H1 (cell line): ENCODE data around the gene SPTBN5. TPM values are rescaled to one million over a fixed set of nuclear protein-coding genes. Genes with fewer than 3 reads are reported as not detected.

Experiments
- CTCF ChIA-PET: fragments of 300-600 bp; sonication (Branson Sonifier 250); formaldehyde crosslinking; loops from one replicate; lab custom pipeline; 2021; ENCODE audit not compliant: partially characterized antibody; lab: Charles Lee
- POLR2A ChIA-PET: fragments of 300-600 bp; sonication (Branson Sonifier 250); formaldehyde crosslinking; loops from one replicate; lab custom pipeline; 2021; ENCODE audit warnings: inconsistent platforms; ENCODE audit not compliant: partially characterized antibody; lab: Charles Lee
- DNase-seq, 2 experiments: peaks; one replicate each; pipeline versions ENCODE4 v3.0.0 to v3.0.0-alpha.2; 2010 to 2022; ENCODE audit warnings: low spot score in 2 of 2, low read depth in 1 of 2, mixed read lengths in 1 of 2
- FAIRE-seq: peaks from 2 replicates; lab custom pipeline; 2011; peaks lifted over from hg19 to GRCh38; lab: Jason Lieb, UNC
- H2AFZ ChIP-seq: 2 replicates; pipeline ENCODE4 v1.8.1; 2012; ENCODE audit warnings: low read length, inconsistent platforms
- H2AK5ac ChIP-seq: 2 replicates; pipeline ENCODE4 v1.6.1; 2013; ENCODE audit warnings: low read depth, low read length
- H2BK120ac ChIP-seq: replicated peaks from 2 replicates; pipeline ENCODE3; 2013; ENCODE audit warnings: low read depth, low read length, inconsistent platforms
- H2BK12ac ChIP-seq: 2 replicates; pipeline ENCODE4 v1.6.1; 2013; ENCODE audit warnings: low read depth, low read length
- H2BK15ac ChIP-seq: 2 replicates; pipeline ENCODE4 v1.6.1; 2013; ENCODE audit warnings: low read length
- H2BK20ac ChIP-seq: 2 replicates; pipeline ENCODE4 v1.6.1; 2013; ENCODE audit warnings: low read length
- H2BK5ac ChIP-seq: 2 replicates; pipeline ENCODE4 v1.6.1; 2013; ENCODE audit warnings: low read depth, low read length
- H3K14ac ChIP-seq: 2 replicates; pipeline ENCODE4 v1.6.1; 2013; ENCODE audit warnings: inconsistent platforms; ENCODE audit not compliant: insufficient read length
- H3K18ac ChIP-seq: 2 replicates; pipeline ENCODE4 v1.6.1; 2013; ENCODE audit warnings: low read length; ENCODE audit errors: extremely low read depth
- H3K23ac ChIP-seq: 2 replicates; pipeline ENCODE4 v1.6.1; 2013; ENCODE audit warnings: inconsistent platforms; ENCODE audit not compliant: insufficient read length
- H3K23me2 ChIP-seq: 2 replicates; pipeline ENCODE4 v1.6.1; 2013; ENCODE audit warnings: low read depth, low read length
- H3K27ac ChIP-seq: 2 replicates; pipeline ENCODE4 v1.6.1; 2011; ENCODE audit warnings: low read depth, low read length, inconsistent platforms
- H3K27me3 ChIP-seq, 4 experiments: replicated peaks in 1 of 4; 1 replicate in 1 of 4; 2 replicates in 3 of 4; pipeline versions ENCODE4 v1.6.1 to v1.8.1; 2011 to 2013; ENCODE audit warnings: low read length in 3 of 4, mild to moderate bottlenecking in 3 of 4, inconsistent platforms in 2 of 4, mixed read lengths in 2 of 4, moderate library complexity in 1 of 4; ENCODE audit not compliant: control insufficient read depth in 3 of 4, insufficient read depth in 3 of 4; ENCODE audit errors: extremely low read depth in 1 of 4
- H3K36me3 ChIP-seq, 4 experiments: 2 replicates each; pipeline versions ENCODE4 v1.6.1 to v1.8.1; 2011 to 2013; ENCODE audit warnings: mild to moderate bottlenecking in 4 of 4, low read length in 3 of 4, moderate library complexity in 2 of 4, control low read depth in 1 of 4, inconsistent platforms in 1 of 4; ENCODE audit not compliant: insufficient read depth in 4 of 4, control insufficient read depth in 2 of 4
- H3K4ac ChIP-seq: replicated peaks from 2 replicates; pipeline ENCODE3; 2013; ENCODE audit warnings: low read length, low read depth, mixed read lengths, inconsistent platforms; ENCODE audit not compliant: insufficient read length
- H3K4me1 ChIP-seq, 4 experiments: replicated peaks in 1 of 4; 1 replicate in 1 of 4; 2 replicates in 3 of 4; pipeline versions ENCODE4 v1.6.1 to v1.8.1; 2011 to 2013; ENCODE audit warnings: low read length in 3 of 4, inconsistent platforms in 2 of 4, mixed read lengths in 1 of 4; ENCODE audit not compliant: insufficient read depth in 4 of 4, control insufficient read depth in 3 of 4
- H3K4me2 ChIP-seq, 2 experiments: 2 replicates each; pipeline versions ENCODE4 v1.6.1 to v1.8.1; 2011 to 2013; ENCODE audit warnings: low read depth in 2 of 2, low read length in 2 of 2, control low read depth in 1 of 2, inconsistent platforms in 1 of 2, mild to moderate bottlenecking in 1 of 2; ENCODE audit not compliant: insufficient read depth in 1 of 2
- H3K4me3 ChIP-seq, 4 experiments: fragments of 200-600, 300-600 bp in 1 of 4; sonication (generic), shearing (Covaris generic), sonication (Bioruptor Twin) in 1 of 4; 2 replicates each; pipeline versions ENCODE4 v1.5.1 to v1.8.1; 2011 to 2016; ENCODE audit warnings: low read length in 4 of 4, low read depth in 3 of 4, control low read depth in 2 of 4, inconsistent platforms in 2 of 4, mild to moderate bottlenecking in 2 of 4, mixed read lengths in 1 of 4, moderate library complexity in 1 of 4; ENCODE audit not compliant: insufficient read depth in 2 of 4; ENCODE audit errors: extremely low read depth in 1 of 4
- H3K56ac ChIP-seq: replicated peaks from 2 replicates; pipeline ENCODE3; 2013; ENCODE audit warnings: low read depth, mild to moderate bottlenecking, mixed read lengths, low read length, inconsistent platforms; ENCODE audit not compliant: insufficient read length
- H3K79me1 ChIP-seq: 2 replicates; pipeline ENCODE4 v1.6.1; 2013; ENCODE audit warnings: low read depth, low read length, control low read depth
- H3K79me2 ChIP-seq, 2 experiments: 2 replicates each; pipeline versions ENCODE4 v1.6.1 to v1.8.1; 2012 to 2013; ENCODE audit warnings: low read length in 2 of 2, mild to moderate bottlenecking in 2 of 2, inconsistent platforms in 1 of 2; ENCODE audit not compliant: insufficient read depth in 2 of 2, control insufficient read depth in 1 of 2
- H3K9ac ChIP-seq, 4 experiments: replicated peaks in 1 of 4; 1 replicate in 1 of 4; 2 replicates in 3 of 4; pipeline versions ENCODE4 v1.6.1 to v1.8.1; 2011 to 2013; ENCODE audit warnings: low read depth in 3 of 4, low read length in 3 of 4, control low read depth in 2 of 4, mild to moderate bottlenecking in 2 of 4, moderate library complexity in 2 of 4, inconsistent platforms in 1 of 4; ENCODE audit errors: extremely low read depth in 1 of 4
- H3K9me3 ChIP-seq, 2 experiments: 2 replicates each; pipeline versions ENCODE4 v1.6.1 to v1.8.1; 2012 to 2013; ENCODE audit warnings: mild to moderate bottlenecking in 2 of 2, moderate library complexity in 2 of 2, control low read depth in 1 of 2, inconsistent platforms in 1 of 2, low read depth in 1 of 2, low read length in 1 of 2, mixed read lengths in 1 of 2; ENCODE audit not compliant: insufficient read depth in 2 of 2
- H4K20me1 ChIP-seq, 2 experiments: replicated peaks in 1 of 2; 2 replicates each; pipeline versions ENCODE3 to v1.8.1; 2011 to 2013; ENCODE audit warnings: inconsistent platforms in 2 of 2, low read length in 2 of 2, mild to moderate bottlenecking in 1 of 2; ENCODE audit not compliant: insufficient read depth in 2 of 2, control insufficient read depth in 1 of 2
- H4K5ac ChIP-seq: 2 replicates; pipeline ENCODE4 v1.6.1; 2013; ENCODE audit warnings: low read length, low read depth, mixed read lengths, inconsistent platforms; ENCODE audit not compliant: insufficient read length
- H4K8ac ChIP-seq: 2 replicates; pipeline ENCODE4 v1.8.0; 2013; ENCODE audit warnings: mild to moderate bottlenecking, moderate library complexity, low read length, inconsistent platforms; ENCODE audit not compliant: insufficient read depth; ENCODE audit errors: extremely low read depth
- H4K91ac ChIP-seq: replicated peaks from 2 replicates; pipeline ENCODE3; 2013; ENCODE audit warnings: low read length, mixed read lengths, inconsistent platforms; ENCODE audit not compliant: insufficient read length
- BACH1 ChIP-seq: IDR thresholded peaks from 2 replicates; pipeline ENCODE4 v1.6.1; 2012; ENCODE audit warnings: low read length, improper control_type of control experiment
- CHD1 ChIP-seq: IDR thresholded peaks from 2 replicates; pipeline ENCODE4 v1.6.1; 2012; ENCODE audit warnings: low read depth, low read length, improper control_type of control experiment
- CREB1 ChIP-seq: IDR thresholded peaks from 2 replicates; pipeline ENCODE4 v1.6.1; 2012; ENCODE audit warnings: inconsistent platforms
- FOSL1 ChIP-seq: IDR thresholded peaks from 2 replicates; pipeline ENCODE4 v1.6.1; 2011; ENCODE audit warnings: mild to moderate bottlenecking, low read depth, low read length, moderate library complexity; ENCODE audit not compliant: insufficient read depth
- GABPA ChIP-seq: IDR thresholded peaks from 2 replicates; pipeline ENCODE4 v1.6.1; 2011; ENCODE audit warnings: mild to moderate bottlenecking, low read length, moderate library complexity, borderline replicate concordance; ENCODE audit not compliant: insufficient read depth
- JUND ChIP-seq: IDR thresholded peaks from 2 replicates; pipeline ENCODE4 v1.6.1; 2011; ENCODE audit warnings: mild to moderate bottlenecking, improper control_type of control experiment, low read length
- MAFK ChIP-seq: IDR thresholded peaks from 2 replicates; pipeline ENCODE4 v1.6.1; 2012; ENCODE audit warnings: low read depth, mild to moderate bottlenecking, improper control_type of control experiment, low read length
- PHF8 ChIP-seq: fragments of 200-600 bp; sonication (generic); conservative IDR thresholded peaks from 2 replicates; pipeline ENCODE4 v1.7.1; 2012; ENCODE audit warnings: low read depth, mild to moderate bottlenecking, inconsistent platforms, low read length, moderate library complexity
- RAD21 ChIP-seq, 2 experiments: IDR thresholded peaks in 1 of 2; conservative IDR thresholded peaks in 1 of 2; 2 replicates each; pipeline ENCODE4 v1.6.1; 2011; ENCODE audit warnings: low read depth in 2 of 2, low read length in 2 of 2, improper control_type of control experiment in 1 of 2, inconsistent platforms in 1 of 2, mild to moderate bottlenecking in 1 of 2, moderate library complexity in 1 of 2
- SP4 ChIP-seq: IDR thresholded peaks from 2 replicates; pipeline ENCODE4 v1.6.1; 2012; ENCODE audit warnings: low read length, inconsistent platforms
- TEAD4 ChIP-seq: IDR thresholded peaks from 2 replicates; pipeline ENCODE4 v1.6.1; 2012; ENCODE audit warnings: low read depth, low read length, inconsistent platforms, mixed read lengths
- WGBS, 2 experiments: shearing (Covaris generic) in 1 of 2; methylation state at CpG; one replicate each; pipeline versions ENCODE4 v1.1.6 to v1.1.7; 2013 to 2015; ENCODE audit warnings: low lambda C conversion rate in 2 of 2, mixed read lengths in 2 of 2, inconsistent platforms in 1 of 2, low coverage in 1 of 2, missing lambda C conversion rate in 1 of 2; ENCODE audit not compliant: insufficient replicate concordance in 2 of 2, insufficient coverage in 1 of 2, insufficient read length in 1 of 2; ENCODE audit errors: extremely low coverage in 1 of 2, missing lambda C conversion rate in 1 of 2; 5-methylcytosine and 5-hydroxymethylcytosine counted together
- polyA plus RNA-seq, 7 experiments: library from polyadenylated mRNA; depleted of rRNA in 3 of 7; stranded (reverse) in 5 of 7; unstranded in 2 of 7; fragments of >200 nt in 5 of 7; fragments of 200-250 nt in 2 of 7; gene quantifications; 1 replicate in 5 of 7; 2 replicates in 1 of 7; 4 replicates in 1 of 7; pipeline versions ENCODE4 v1.2.1 to v1.2.3, GENCODE V29; 2011 to 2013; ENCODE audit warnings: missing spikeins in 2 of 7, mixed read lengths in 2 of 7
- total RNA-seq: library from RNA; stranded (reverse); fragmentation: NEBNext Ultra II Directional; extraction: Animal tissue kit (Norgen Biotek cat#: 25700); gene quantifications from 2 replicates; pipeline ENCODE4 v1.2.1, GENCODE V29; 2021

The SPTBN5 gene
- total and polyA plus RNA-seq, 2 of the 8 experiments (the other 6 are each of a cell fraction or from before 2014, with no cell fraction given), result 0.32 to 0.84 TPM

GRCh38 chr15:41904541-41905005, 10.7 kb upstream of the SPTBN5 start:
- H3K36me3 ChIP-seq, result peaks cover 9 to 27% (median 22%) of the 10 kb centered on the region in 4 experiments; a peak in 7 of 8 replicates
- no peak overlapping the region for H4K91ac ChIP-seq
- POLR2A ChIA-PET, result interaction anchor here (1.0 to 1.5 kb wide), 2 partner anchors 9 to 130 kb away, joined by 3 to 4 read pairs; partner anchors contain the start of gene MAPKBP1
- H2BK15ac ChIP-seq, result no peak overlapping the region
- H3K79me2 ChIP-seq, result no peaks in the 10 kb centered on the region; a peak in 1 of 4 replicates
- H3K56ac ChIP-seq, result no peak overlapping the region
- no peak overlapping the region for H2AFZ ChIP-seq
- no peak overlapping the region for H2BK12ac ChIP-seq
- CTCF ChIA-PET, result interaction anchor here (0.7 to 11.0 kb wide), 56 partner anchors 9 to 528 kb away, joined by 3 to 105 read pairs (median 5); partner anchors contain the start of gene MAPKBP1
- no peak overlapping the region for H2AK5ac ChIP-seq
- H3K18ac ChIP-seq, result no peak overlapping the region
- H3K9ac ChIP-seq, result no peak overlapping the region
- H3K23me2 ChIP-seq, result peaks cover 2% of the 10 kb centered on the region; the same call in 1 of the 2 replicates
- no peaks in the 10 kb centered on the region for H3K79me1 ChIP-seq
- H3K14ac ChIP-seq, result no peak overlapping the region
- 38% methylated on average over 6 of the region's 6 CpGs; no CpG with 5 or more reads in 1 of the 2 experiments for WGBS, 2 experiments
- no peaks in the 10 kb centered on the region; a peak in 1 of 7 replicates for H3K27me3 ChIP-seq
- no peak overlapping the region for H3K4me3 ChIP-seq
- H3K4me2 ChIP-seq, result no peak overlapping the region
- peaks cover 0 to 4% (median 2%) of the 10 kb centered on the region in 4 experiments; a peak in 1 of 7 replicates for H3K4me1 ChIP-seq
- no peaks in the 10 kb centered on the region for H3K9me3 ChIP-seq
- H3K4ac ChIP-seq, result no peak overlapping the region
- no peak overlapping the region for H2BK20ac ChIP-seq
- no peak overlapping the region for H4K5ac ChIP-seq
- H4K20me1 ChIP-seq, result peaks cover 0 to 25% of the 10 kb centered on the region in 2 experiments
- peak; percentile 96 for FAIRE-seq
- H3K27ac ChIP-seq, result no peak overlapping the region
- no peak overlapping the region for H3K23ac ChIP-seq
- H2BK5ac ChIP-seq, result no peak overlapping the region
- H2BK120ac ChIP-seq, result no peak overlapping the region
- peak; percentile 50 to 87 for DNase-seq
- H4K8ac ChIP-seq, result no peak overlapping the region
- TF ChIP-seq GABPA (peak; percentile 51; the same call in 1 of the 2 replicates), SP4 (0 out of 2 replicates have a peak, but pooled peaks have one; percentile 50), MAFK (peak; percentile 89), PHF8 (no peak), RAD21 (IDR thresholded peaks at IDR 0.05 in 1 of 2, conservative IDR thresholded peaks at IDR 0.05 in 1 of 2; ENCODE audit: low read depth in 2 of 2, low read length in 2 of 2) (peak; percentile 93 to 96), FOSL1 (no peak), BACH1 (peak; percentile 60; the same call in 1 of the 2 replicates), CREB1 (0 out of 2 replicates have a peak, but pooled peaks have one; percentile 20), CHD1 (no peak), TEAD4 (0 out of 2 replicates have a peak, but pooled peaks have one; percentile 15), JUND (no peak)
